Stimulated activated naive CD8-positive, alpha-beta T cell treated with anti-CD3 and anti-CD28 coated beads, Interleukin-15, amount 100 ng/mL, for 72 hours (primary cell): Measurements from ENCODE around the gene EEF1AKMT2.

Source experiments
- ATAC-seq: fragments of 150-1000 bp; cut with Tn5 transposase; 2 replicates; pipeline ENCODE4 v1.10.0; 2021; ENCODE audit warnings: mild to moderate bottlenecking, moderate library complexity
- DNase-seq, 2 donors: peaks; one replicate each; pipeline ENCODE4 v3.0.0; 2021 to 2022
- H3K27ac Mint-ChIP-seq, 2 donors: one replicate each; pipeline ENCODE4 v1.8.0; 2022; ENCODE audit warnings: mild to moderate bottlenecking in 2 of 2, mixed read lengths in 2 of 2, moderate library complexity in 2 of 2
- H3K27me3 Mint-ChIP-seq: one replicate; pipeline ENCODE4 v1.8.0; 2022; ENCODE audit warnings: mixed read lengths
- H3K4me1 Mint-ChIP-seq: one replicate; pipeline ENCODE4 v1.8.0; 2022; ENCODE audit warnings: mild to moderate bottlenecking, mixed read lengths
- H3K4me3 Mint-ChIP-seq, 2 donors: one replicate each; pipeline ENCODE4 v1.8.0; 2022; ENCODE audit warnings: mild to moderate bottlenecking in 2 of 2, mixed read lengths in 2 of 2, moderate library complexity in 1 of 2
- H3K9me3 Mint-ChIP-seq, 2 donors: one replicate each; pipeline ENCODE4 v1.8.0; 2022; ENCODE audit warnings: mixed read lengths in 2 of 2

Gene EEF1AKMT2

DNA sequence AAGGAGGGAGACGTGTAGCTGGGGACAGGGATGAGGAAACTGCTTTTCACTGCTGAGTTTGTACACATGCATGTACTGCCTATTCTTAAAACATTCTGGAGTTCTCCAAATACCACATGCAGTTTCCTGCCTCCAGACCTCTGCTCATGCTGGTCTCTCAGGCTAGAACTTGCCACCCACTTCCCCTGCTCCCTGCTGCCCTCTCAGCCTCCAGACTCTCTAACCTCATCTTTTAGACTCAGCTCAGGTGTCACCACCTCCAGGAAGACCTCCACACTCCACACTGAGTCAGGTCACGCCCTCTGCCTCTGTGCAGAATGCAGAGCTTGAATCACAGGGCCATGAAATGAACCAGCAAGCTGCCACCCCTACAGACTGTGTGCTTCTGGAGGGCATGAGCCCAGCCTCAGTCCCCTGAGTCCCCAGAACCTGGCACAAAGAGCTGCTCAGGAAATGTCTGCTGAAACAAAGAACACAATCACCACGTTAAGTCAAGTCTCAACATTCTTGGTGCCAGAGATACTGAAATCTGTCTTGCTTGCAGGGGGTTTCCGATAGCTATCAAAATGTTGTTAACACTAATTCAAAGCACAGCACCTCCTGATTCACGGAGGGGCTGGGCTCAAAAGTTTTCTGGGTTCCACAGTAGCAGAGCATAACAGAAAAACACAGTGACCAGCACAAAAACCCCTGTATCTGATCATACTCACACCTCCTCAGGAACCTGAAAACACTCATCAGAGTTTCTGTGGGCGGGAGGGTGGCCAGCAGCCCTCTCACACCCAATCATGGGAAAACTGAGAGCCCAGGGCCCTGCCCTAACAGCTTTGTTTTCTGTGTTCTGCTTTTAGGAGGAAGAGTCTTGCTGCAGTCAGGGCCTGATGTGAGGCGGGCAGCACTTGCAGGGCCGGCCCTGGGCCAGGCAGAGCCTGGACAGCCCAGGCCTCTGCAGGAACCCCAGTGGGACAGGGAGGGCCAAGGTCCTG lies 68.6 kb downstream of the EEF1AKMT2 start:
- H3K4me3 Mint-ChIP-seq, result peak overlapping the region; percentile 64 to 83

DNA sequence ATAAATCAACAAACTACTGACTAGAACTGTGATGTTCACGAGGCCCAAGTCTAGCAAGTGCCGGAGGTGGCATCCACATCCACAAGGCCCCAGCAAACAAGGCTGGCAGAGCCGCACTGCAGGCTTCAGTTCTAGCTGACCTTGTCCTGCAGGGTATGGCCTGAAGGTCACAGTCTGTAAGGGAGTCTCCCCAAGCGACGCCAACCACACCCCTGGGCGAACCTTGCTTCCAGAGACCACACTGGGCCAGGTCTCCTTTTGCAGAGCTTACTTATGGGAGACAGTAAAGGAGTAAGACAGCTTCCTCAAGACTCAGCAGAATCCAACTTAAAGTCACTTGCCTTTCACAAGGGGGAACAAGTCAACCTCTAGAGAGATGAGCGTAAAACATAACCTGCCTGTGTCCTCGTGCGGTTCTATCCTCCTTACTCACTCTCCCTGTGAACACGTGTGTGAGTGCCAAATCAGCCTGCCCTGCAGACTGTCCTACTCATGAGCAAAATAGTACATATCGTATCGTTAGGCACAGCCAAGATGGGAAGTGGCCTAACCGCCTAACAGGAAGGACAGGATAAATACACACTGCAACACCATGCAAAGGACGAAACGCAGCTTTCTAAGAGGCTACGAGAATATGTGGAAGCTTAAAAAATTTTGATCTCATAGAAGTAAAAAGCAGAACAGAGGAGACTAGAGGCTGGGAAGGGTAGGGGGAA lies 70.2 kb downstream of the EEF1AKMT2 start:
- H3K27ac Mint-ChIP-seq, result peak overlapping the region in 1 of 2 donors; percentile 49
- DNase-seq, result no peak
- H3K27me3 Mint-ChIP-seq, result no peaks in the 10 kb centered on the region
- peak overlapping the region in 1 of 2 donors; percentile 4 for H3K4me3 Mint-ChIP-seq
- ATAC-seq, result no peak
- H3K4me1 Mint-ChIP-seq, result peaks cover 94% of the 10 kb centered on the region
- H3K9me3 Mint-ChIP-seq, result no peaks in the 10 kb centered on the region

More for the DNA sequence above, 68.6 kb downstream of the EEF1AKMT2 start:
- ATAC-seq (peak; percentile 82), DNase-seq (peak; percentile 68 to 80)
- Mint-ChIP-seq H3K4me1 (peaks cover 94% of the 10 kb centered on the region), H3K9me3 (no peaks in the 10 kb centered on the region), H3K27ac (peak overlapping the region; percentile 92 to 99), H3K27me3 (no peaks in the 10 kb centered on the region)

DNA sequence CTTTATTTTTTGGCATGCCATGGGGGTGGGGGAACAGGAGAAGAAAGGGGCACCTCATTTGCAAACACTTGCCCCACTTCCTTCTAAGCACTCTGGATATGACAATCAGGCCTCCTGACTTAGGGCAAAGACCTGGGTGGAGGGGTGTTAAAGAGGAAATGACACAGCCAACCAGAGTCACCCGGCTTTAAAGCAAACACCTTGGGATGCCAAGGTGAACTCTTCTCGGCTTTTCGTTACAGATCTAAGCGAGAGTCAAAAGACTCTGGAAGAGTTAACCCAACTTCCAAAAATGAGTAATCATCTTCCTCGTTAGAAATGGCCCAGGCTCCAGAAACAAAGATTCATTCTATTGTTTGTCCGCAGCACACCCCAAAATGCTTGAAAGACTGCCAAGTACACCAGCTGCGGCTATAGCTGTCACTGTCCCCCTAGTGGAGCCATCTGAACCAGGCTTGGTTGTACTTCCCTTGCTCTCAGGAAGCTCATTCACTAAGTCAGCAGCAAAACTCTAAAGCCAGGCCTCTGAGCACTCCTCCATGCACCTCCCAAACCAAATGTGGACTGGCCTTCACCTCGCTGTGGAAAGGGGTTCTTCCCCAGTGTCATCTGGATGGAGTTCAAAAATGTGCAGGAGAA lies 72.4 kb downstream of the EEF1AKMT2 start:
- Mint-ChIP-seq H3K27ac (peak overlapping the region; percentile 99 to 100), H3K9me3 (no peaks in the 10 kb centered on the region), H3K4me1 (peaks cover 90% of the 10 kb centered on the region), H3K27me3 (no peaks in the 10 kb centered on the region), H3K4me3 (peak overlapping the region; percentile 69 to 87)
- DNase-seq (peak; percentile 68 to 76), ATAC-seq (peak; percentile 58)

DNA sequence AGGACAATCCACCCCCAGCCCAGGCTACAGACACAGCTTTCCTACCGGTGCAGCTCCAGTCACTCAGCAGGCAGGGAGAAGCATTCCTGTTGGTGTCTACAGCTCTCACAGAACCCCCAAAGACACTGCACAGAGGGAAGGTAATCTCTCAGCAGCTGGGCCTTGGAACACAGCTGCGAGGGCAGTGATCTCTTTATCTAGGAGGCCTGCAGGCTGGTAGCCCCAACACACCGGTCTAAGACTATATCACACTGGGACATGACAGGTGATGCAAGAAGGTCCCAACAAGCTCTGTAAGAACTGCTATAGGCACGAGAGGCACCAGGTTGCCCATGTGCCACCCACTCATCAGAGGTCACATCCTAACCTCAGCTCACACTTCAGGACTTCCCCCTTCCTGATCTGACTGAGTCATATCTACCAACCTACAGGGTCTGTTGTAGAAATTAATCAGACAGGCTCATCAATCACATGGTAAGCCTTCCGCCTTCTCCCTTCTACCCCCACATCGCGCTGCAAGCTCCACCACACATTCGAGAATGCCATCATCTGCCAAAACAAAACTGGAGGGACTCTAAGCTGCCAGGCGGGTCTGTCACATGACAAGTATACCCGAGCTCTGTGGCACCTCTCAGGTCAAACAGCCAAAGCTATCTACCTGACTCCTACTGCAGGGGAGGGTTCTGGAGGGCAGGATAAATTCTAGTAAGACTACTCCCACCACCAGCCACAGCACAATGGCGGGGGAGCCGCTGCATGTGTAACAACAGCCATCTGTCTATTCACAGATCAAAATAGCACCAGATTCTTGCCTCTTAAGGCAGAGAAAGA lies 73.6 kb downstream of the EEF1AKMT2 start:
- peaks cover 90% of the 10 kb centered on the region for H3K4me1 Mint-ChIP-seq
- H3K4me3 Mint-ChIP-seq, result peak overlapping the region; percentile 69 to 87
- no peaks in the 10 kb centered on the region for H3K9me3 Mint-ChIP-seq
- DNase-seq (peak; percentile 82 to 91), ATAC-seq (peak; percentile 88)
- no peaks in the 10 kb centered on the region for H3K27me3 Mint-ChIP-seq
- peak overlapping the region; percentile 99 to 100 for H3K27ac Mint-ChIP-seq

DNA sequence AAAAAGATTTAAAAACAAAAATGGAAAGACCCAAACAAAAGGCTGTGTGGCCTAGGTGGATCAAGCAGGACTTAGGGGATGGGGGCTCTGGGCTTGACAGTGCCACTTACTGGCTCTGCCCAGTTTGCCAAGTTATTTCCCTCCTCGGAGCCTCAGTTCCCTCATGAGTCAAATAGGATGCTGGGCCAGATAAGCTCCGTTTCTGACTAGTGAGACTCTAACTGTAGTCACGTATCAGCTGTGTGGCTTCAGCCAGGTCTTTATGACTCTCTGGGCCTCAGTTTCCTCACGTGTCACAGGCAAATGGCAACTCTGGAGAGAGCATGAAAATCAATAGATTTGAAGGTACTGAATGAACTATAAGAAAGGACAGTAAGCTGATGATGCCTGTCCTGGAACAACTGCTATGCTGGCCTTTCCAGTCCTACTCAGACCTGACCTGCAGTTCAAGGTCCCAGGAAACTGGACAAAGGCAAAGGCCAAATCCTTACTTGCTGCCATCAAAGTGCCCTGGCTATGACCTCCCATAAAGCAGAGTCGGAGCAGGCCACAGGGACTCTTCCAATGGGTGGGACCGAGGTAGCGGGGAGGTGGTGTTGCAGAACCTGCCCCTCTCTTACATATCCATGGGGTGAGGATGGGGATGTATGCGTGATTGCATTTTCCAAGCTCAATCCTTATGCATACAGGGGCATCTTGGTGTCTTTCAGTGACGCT lies 74.5 kb downstream of the EEF1AKMT2 start:
- Mint-ChIP-seq H3K4me1 (peaks cover 89% of the 10 kb centered on the region), H3K27ac (peak overlapping the region; percentile 99 to 100), H3K27me3 (no peaks in the 10 kb centered on the region), H3K9me3 (no peaks in the 10 kb centered on the region), H3K4me3 (peak overlapping the region; percentile 69 to 87)
- no peak for ATAC-seq
- no peak for DNase-seq

DNA sequence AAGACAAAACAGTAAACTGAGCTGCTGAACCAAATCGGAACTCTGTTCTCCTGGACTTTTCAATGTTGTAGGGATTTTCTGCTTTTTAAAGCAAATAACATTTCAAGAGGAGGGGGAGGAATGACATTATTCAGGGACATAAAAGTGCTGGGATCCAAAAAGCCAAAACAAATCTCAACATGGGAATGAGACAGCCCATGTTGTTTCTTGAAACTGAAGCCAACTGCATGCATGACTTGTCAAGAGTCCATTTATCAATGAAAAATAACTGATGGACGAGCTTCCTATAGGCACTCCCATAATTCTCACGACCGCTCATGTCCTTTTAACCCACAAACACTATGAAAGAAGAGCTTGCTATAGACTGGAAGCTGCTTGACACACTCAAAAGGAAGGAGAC lies 75.3 kb downstream of the EEF1AKMT2 start:
- no peak for ATAC-seq
- Mint-ChIP-seq H3K27ac (peak overlapping the region; percentile 99 to 100), H3K4me3 (peak overlapping the region; percentile 23 to 87), H3K9me3 (no peaks in the 10 kb centered on the region), H3K4me1 (peaks cover 81% of the 10 kb centered on the region), H3K27me3 (no peaks in the 10 kb centered on the region)
- DNase-seq, result no peak

DNA sequence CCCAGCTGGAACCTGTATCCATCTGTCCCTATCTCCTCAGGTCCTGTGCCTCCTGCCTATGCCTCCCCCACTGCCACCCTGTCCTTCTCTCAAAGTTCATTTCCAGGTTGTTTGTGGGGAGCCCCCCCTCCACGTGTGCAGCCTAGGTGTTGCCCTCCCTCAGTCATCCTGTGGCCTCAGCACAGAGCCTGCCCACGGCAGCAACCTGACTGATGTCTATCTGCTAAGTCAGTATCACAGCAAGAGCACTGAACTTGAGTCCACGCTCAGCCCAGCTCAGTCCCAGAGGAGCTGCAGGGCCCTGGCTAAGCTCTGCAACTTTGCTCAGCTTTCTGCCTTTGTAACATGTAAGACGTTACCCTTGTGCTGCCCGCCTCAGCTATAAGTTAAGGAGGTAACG lies 76.2 kb downstream of the EEF1AKMT2 start:
- Mint-ChIP-seq H3K9me3 (no peaks in the 10 kb centered on the region), H3K4me1 (peaks cover 82% of the 10 kb centered on the region), H3K27ac (peak overlapping the region in 1 of 2 donors; percentile 100), H3K27me3 (no peaks in the 10 kb centered on the region), H3K4me3 (peak overlapping the region in 1 of 2 donors; percentile 16)
- DNase-seq, result no peak
- no peak for ATAC-seq

DNA sequence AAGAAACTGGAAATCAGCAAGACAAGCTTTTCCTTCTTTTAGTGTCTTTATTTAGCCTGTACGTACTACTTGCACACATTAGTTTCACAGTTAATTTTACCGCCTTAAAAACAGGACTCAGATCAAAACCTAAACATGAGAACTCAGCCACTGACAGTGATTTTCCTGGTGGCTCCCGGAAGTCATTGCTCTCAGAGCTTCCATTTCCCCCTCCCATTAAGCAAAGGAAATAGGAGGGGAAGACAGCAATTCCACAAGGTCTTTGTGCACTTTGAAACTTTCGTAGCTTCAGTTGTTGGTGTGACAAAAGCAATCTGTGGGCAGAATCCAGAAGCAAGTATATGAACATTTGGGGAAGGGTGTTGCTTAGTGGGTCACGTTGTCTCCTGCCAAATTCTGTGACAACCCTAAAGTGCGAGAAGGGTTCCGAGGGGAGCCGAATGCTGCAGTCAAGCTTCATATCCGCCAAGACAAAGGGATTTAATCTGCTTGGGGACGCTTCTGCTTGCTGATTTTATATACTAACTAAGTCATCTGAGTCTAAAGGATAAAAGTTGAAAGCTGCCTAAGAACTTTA lies 77.9 kb downstream of the EEF1AKMT2 start:
- Mint-ChIP-seq H3K27ac (no peak overlapping the region), H3K4me3 (no peak overlapping the region), H3K27me3 (no peaks in the 10 kb centered on the region), H3K9me3 (no peaks in the 10 kb centered on the region), H3K4me1 (peaks cover 84% of the 10 kb centered on the region)
- no peak for ATAC-seq
- no peak for DNase-seq

DNA sequence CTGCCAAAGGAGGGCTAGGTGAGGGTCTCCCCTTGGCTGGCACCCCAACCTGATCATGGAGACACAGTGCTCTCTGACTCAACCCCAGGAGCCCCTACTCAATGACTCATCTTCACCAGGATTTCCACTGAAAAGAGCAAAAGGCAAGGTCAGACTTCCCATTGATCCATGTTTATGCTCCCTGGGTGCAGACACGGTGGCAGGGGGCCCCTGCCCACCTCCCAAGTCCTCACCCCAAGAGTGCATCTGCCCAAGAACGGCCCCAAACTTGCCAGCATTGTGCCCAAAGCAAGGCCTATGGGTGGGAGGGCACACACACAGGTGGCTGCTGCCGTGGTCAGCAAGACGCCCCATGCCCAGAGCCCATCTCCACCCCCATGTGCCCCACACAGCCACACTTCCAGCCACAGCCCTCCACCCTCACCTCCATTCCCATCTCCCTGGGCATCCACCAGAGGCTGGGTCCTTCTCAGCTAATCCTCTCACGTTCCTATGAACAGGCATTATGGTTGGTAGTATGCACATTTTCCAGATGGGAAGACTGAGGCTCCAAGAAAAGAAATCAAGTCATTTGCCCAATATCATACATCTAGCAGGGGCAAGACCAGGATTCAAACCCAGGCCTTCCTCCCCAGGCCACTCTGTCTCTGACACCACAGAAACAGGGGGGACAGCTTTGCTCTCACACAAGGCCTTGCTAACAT lies 78.8 kb downstream of the EEF1AKMT2 start:
- H3K27ac Mint-ChIP-seq, result no peak overlapping the region

DNA sequence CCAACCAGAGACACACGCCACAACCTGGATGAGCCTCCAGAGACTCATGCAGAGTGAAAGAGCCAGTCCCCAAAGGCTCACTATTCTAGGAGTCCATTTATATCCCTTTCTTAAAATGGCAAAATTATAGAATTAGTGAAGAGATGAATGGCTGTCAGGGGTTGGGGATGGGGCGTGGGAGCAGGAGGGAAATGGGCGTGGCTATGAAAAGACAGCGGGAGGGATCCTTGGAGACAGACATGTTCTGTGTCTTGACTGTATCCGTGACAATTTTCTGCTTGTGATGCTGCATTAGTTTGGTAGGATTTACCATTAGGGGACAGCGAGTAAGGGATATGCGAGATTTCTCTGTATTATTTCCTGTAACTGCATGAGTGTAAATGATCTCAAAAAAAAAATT lies 80.5 kb downstream of the EEF1AKMT2 start:
- DNase-seq (no peak), ATAC-seq (no peak)
- H3K4me3 Mint-ChIP-seq, result no peak overlapping the region
- no peaks in the 10 kb centered on the region for H3K27me3 Mint-ChIP-seq
- peak overlapping the region in 1 of 2 donors; percentile 27 for H3K27ac Mint-ChIP-seq
- no peaks in the 10 kb centered on the region for H3K9me3 Mint-ChIP-seq
- H3K4me1 Mint-ChIP-seq, result peaks cover 82% of the 10 kb centered on the region

More for the DNA sequence above, 78.8 kb downstream of the EEF1AKMT2 start:
- Mint-ChIP-seq H3K4me1 (peaks cover 83% of the 10 kb centered on the region), H3K9me3 (no peaks in the 10 kb centered on the region), H3K4me3 (no peak overlapping the region), H3K27me3 (no peaks in the 10 kb centered on the region)
- ATAC-seq, result no peak
- DNase-seq, result no peak

DNA sequence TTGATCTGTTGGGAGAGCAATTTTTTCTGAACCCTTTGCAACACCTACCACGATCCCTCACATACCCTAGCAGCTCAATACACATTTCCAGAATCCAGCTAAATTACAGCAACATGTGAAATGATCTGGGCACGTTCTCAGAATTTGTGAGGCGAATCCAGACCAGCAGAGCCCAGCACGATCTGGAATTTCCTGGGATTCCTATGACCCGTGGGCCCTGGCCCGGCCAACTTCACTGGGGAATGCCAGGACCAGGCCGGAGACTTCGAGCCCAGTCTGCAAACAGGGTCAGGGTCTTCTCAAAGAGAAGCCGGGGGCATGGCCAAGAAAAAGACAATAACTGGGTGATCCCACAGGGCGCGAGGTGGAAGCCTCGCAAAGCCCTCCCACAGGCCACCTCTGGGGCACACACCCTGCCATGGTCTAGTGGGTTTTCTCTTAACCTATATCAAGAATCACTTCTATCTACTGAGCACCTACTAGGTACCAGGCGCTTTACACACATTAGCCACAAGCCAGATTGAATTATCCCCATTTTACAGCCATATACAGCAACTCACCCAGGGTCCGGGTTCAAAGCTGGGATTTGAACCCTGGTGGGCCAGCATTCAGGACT lies 81.3 kb downstream of the EEF1AKMT2 start:
- DNase-seq (no peak), ATAC-seq (no peak)
- Mint-ChIP-seq H3K27ac (no peak overlapping the region), H3K4me1 (peaks cover 82% of the 10 kb centered on the region), H3K27me3 (no peaks in the 10 kb centered on the region), H3K9me3 (no peaks in the 10 kb centered on the region), H3K4me3 (no peak overlapping the region)

DNA sequence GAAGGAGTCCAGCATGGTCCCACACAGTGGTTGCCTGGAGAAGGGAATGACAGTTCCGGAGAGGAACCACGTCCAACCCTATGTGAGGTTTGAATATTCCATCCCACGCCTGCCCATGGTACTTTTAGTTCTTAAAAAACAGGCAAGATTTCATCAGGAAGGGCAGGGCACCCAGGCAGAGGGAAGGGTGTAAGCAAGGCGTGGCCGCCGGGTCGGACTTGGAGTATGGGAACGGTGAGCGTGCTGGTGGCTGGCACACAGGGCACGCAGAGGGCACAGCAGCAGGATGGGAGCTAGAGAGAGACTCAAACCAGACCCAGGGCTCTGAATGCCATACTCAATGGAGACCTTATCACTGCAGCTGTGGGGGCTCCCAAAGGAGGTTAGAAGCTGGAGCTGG lies 81.8 kb downstream of the EEF1AKMT2 start:
- ATAC-seq, result no peak
- no peak overlapping the region for H3K4me3 Mint-ChIP-seq
- peak overlapping the region in 1 of 2 donors; percentile 43 for H3K27ac Mint-ChIP-seq
- DNase-seq, result no peak
- peaks cover 82% of the 10 kb centered on the region for H3K4me1 Mint-ChIP-seq
- H3K27me3 Mint-ChIP-seq, result no peaks in the 10 kb centered on the region
- H3K9me3 Mint-ChIP-seq, result no peaks in the 10 kb centered on the region

DNA sequence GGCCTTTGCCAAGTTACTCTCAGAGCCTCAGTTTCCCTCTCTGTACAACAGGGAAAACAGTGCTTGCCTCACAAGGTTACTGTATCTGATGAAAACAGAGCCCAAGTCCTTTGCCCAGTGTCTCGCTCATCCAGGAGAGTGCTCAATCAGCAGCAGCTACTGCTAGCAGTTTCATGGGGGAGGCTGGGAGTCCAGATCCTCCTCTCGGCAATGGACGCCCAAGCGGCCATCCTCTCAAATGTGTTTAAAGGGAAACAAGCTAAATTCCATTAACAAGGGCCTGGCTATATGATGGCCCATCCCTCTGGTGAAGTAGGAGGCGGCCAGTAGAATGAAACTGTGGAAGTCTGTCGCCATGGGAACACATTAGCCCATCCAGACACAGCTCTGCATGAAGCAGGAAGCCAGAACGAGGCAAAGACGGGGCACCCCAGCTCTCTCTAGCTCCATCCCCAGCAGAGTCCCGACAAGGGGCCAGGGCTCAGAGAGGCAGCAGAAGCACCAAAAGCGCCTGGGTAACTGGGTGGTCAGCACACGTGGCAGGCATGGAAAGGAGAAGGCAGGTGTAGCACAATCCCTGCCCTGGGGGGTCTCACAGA lies 82.7 kb downstream of the EEF1AKMT2 start:
- DNase-seq (no peak), ATAC-seq (no peak)
- Mint-ChIP-seq H3K4me1 (peaks cover 86% of the 10 kb centered on the region), H3K27me3 (no peaks in the 10 kb centered on the region), H3K9me3 (no peaks in the 10 kb centered on the region), H3K4me3 (no peak overlapping the region), H3K27ac (no peak overlapping the region)
